ENCODE results near the gene PAAF1.

Gene PAAF1

DNA sequence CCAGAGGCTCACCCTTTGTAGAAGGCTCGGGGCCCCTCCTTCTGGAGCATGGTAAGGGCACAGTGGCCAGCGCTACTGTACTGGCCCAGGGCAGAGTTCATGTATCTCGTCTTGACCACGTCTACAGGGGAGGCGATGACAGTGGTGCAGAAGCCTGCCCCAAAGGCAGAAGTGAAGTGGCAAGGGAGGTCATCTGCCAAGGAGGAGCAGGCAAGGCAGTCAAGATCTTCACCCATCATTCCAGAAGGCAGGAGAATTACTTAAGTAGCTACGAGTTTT, 98.6 kb downstream of the PAAF1 start:
- TF ChIP-seq, protein P1, sequence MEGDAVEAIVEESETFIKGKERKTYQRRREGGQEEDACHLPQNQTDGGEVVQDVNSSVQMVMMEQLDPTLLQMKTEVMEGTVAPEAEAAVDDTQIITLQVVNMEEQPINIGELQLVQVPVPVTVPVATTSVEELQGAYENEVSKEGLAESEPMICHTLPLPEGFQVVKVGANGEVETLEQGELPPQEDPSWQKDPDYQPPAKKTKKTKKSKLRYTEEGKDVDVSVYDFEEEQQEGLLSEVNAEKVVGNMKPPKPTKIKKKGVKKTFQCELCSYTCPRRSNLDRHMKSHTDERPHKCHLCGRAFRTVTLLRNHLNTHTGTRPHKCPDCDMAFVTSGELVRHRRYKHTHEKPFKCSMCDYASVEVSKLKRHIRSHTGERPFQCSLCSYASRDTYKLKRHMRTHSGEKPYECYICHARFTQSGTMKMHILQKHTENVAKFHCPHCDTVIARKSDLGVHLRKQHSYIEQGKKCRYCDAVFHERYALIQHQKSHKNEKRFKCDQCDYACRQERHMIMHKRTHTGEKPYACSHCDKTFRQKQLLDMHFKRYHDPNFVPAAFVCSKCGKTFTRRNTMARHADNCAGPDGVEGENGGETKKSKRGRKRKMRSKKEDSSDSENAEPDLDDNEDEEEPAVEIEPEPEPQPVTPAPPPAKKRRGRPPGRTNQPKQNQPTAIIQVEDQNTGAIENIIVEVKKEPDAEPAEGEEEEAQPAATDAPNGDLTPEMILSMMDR (IDR thresholded peaks at IDR 0.05; ENCODE audit: low read depth, low read length, missing control alignments) = no peak
- Histone ChIP-seq H3K36me3 (replicated peaks) (no peaks in the 10 kb centered on the region), H3K27me3 (replicated peaks) (no peaks in the 10 kb centered on the region), H3K4me3 (ENCODE audit: low read depth, low read length) (no peak overlapping the region), H3K27ac (no peak overlapping the region)
- in situ Hi-C loops (cut with HindIII; ENCODE audit: low pct_ligation_motif_present, low sequenced_read_pairs) = no loop called here
- DNase-seq = no peak

GRCh38 chr11:73976451-73977151, 99.8 kb downstream of the PAAF1 start:
- no peak overlapping the region for H3K4me3 ChIP-seq (ENCODE audit: low read depth, low read length)
- no peaks in the 10 kb centered on the region for H3K27me3 ChIP-seq (replicated peaks)
- no peak overlapping the region for H3K27ac ChIP-seq
- in situ Hi-C loops (cut with HindIII; ENCODE audit: low pct_ligation_motif_present, low sequenced_read_pairs) = no loop called here
- no peak for DNase-seq
- TF ChIP-seq, protein P1 (IDR thresholded peaks at IDR 0.05; ENCODE audit: low read depth, low read length, missing control alignments) = no peak
- H3K36me3 ChIP-seq (replicated peaks) = no peaks in the 10 kb centered on the region

- H3K27ac ChIP-seq = no peak overlapping the region
- TF ChIP-seq, protein P1 (IDR thresholded peaks at IDR 0.05; ENCODE audit: low read depth, low read length, missing control alignments) = no peak
- in situ Hi-C loops (cut with HindIII; ENCODE audit: low pct_ligation_motif_present, low sequenced_read_pairs) = no loop called here
- no peak for DNase-seq
- no peaks in the 10 kb centered on the region for H3K27me3 ChIP-seq (replicated peaks)
- H3K36me3 ChIP-seq (replicated peaks) = no peaks in the 10 kb centered on the region
- no peak overlapping the region for H3K4me3 ChIP-seq (ENCODE audit: low read depth, low read length)
These were observed 101.2 kb downstream of the PAAF1 start for GRCh38 chr11:73977856-73978519.

- H3K36me3 ChIP-seq (replicated peaks) = no peaks in the 10 kb centered on the region
- TF ChIP-seq, protein P1 (IDR thresholded peaks at IDR 0.05; ENCODE audit: low read depth, low read length, missing control alignments) = no peak
- in situ Hi-C loops (cut with HindIII; ENCODE audit: low pct_ligation_motif_present, low sequenced_read_pairs) = no loop called here
- no peak overlapping the region for H3K27ac ChIP-seq
- no peaks in the 10 kb centered on the region for H3K27me3 ChIP-seq (replicated peaks)
- no peak for DNase-seq
- no peak overlapping the region for H3K4me3 ChIP-seq (ENCODE audit: low read depth, low read length)
These were observed 101.8 kb downstream of the PAAF1 start for GRCh38 chr11:73978576-73979086.

- DNase-seq = no peak
- no peak overlapping the region for H3K27ac ChIP-seq
These were observed 103.5 kb downstream of the PAAF1 start for GRCh38 chr11:73980001-73980961.

More at GRCh38 chr11:73980001-73980961, 103.5 kb downstream of the PAAF1 start:
- Histone ChIP-seq H3K27me3 (replicated peaks) (no peaks in the 10 kb centered on the region), H3K4me3 (ENCODE audit: low read depth, low read length) (no peak overlapping the region), H3K36me3 (replicated peaks) (no peaks in the 10 kb centered on the region)
- TF ChIP-seq, protein P1 (IDR thresholded peaks at IDR 0.05; ENCODE audit: low read depth, low read length, missing control alignments) = no peak
- in situ Hi-C loops (cut with HindIII; ENCODE audit: low pct_ligation_motif_present, low sequenced_read_pairs) = no loop called here

Measured in brain microvascular endothelial cell (primary cell).